Body of pancreas (tissue), 4 donors: ENCODE measurements around the gene NUP58.

ENCODE experiments used
- POLR2A ChIP-seq, 3 donors: fragments of 450-650 bp; IDR thresholded peaks; one replicate each; pipeline ENCODE4 v1.6.1; 2016; ENCODE audit warnings: antibody characterized with exemption in 3 of 3, mild to moderate bottlenecking in 2 of 3
- TF ChIP-seq, protein P1 (sequence below), 7 experiments: fragments of 450-650 bp in 4 of 7; fragments of 200-600 bp in 3 of 7; sonication (generic) in 3 of 7; IDR thresholded peaks; one replicate each; pipeline ENCODE4 v1.5.1; 2016 to 2019; ENCODE audit warnings: antibody characterized with exemption in 7 of 7

DNA sequence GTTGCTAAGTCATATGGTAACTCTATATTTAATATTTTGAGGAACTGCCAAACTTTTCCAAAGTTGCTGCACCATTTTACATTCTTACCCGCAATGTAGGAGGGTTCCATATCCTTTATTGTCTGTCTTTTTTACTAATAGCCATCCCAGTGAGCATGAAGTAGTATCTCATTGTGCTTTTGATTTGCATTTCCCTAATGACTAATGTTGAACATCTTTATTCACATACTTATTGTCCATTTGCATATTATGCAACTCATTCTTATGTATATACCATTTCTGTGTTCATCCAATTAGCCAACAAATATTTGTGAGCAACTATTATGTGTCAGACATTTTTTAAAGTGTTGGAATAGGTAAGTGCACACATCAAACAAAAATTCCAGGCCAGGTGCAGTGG lies 50.0 kb downstream of the NUP58 start:
- TF ChIP-seq, protein P1, sequence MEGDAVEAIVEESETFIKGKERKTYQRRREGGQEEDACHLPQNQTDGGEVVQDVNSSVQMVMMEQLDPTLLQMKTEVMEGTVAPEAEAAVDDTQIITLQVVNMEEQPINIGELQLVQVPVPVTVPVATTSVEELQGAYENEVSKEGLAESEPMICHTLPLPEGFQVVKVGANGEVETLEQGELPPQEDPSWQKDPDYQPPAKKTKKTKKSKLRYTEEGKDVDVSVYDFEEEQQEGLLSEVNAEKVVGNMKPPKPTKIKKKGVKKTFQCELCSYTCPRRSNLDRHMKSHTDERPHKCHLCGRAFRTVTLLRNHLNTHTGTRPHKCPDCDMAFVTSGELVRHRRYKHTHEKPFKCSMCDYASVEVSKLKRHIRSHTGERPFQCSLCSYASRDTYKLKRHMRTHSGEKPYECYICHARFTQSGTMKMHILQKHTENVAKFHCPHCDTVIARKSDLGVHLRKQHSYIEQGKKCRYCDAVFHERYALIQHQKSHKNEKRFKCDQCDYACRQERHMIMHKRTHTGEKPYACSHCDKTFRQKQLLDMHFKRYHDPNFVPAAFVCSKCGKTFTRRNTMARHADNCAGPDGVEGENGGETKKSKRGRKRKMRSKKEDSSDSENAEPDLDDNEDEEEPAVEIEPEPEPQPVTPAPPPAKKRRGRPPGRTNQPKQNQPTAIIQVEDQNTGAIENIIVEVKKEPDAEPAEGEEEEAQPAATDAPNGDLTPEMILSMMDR (IDR thresholded peaks at IDR 0.05): no peak
- TF ChIP-seq POLR2A (IDR thresholded peaks at IDR 0.05): no peak
